ENCODE data around the gene NXN.
"Not testable (repeated sequence)": the region's sequence is repeated elsewhere in the genome, so short reads cannot be mapped to it uniquely, and the experiment has no call there.

NXN gene

GRCh38 chr17:814371-814770 is 165.2 kb downstream of the NXN start:
- DNase-seq: no peak

- DNase-seq: no peak
These were observed 166.9 kb downstream of the NXN start for GRCh38 chr17:812638-813204.

GRCh38 chr17:811051-811784 is 168.4 kb downstream of the NXN start:
- no peak for DNase-seq

- no peak for DNase-seq
These were observed 171.9 kb downstream of the NXN start for GRCh38 chr17:807523-808294.

- DNase-seq: no peak
These were observed 172.6 kb downstream of the NXN start for GRCh38 chr17:806781-807522.

- no peak for DNase-seq
These were observed 173.2 kb downstream of the NXN start for GRCh38 chr17:806346-806745.

GRCh38 chr17:805886-806285 is 173.7 kb downstream of the NXN start:
- DNase-seq: not testable (repeated sequence)

- no peak for DNase-seq
These were observed 174.8 kb downstream of the NXN start for GRCh38 chr17:804541-805435.

GRCh38 chr17:802901-803881 is 176.4 kb downstream of the NXN start:
- DNase-seq: no peak

GRCh38 chr17:802481-802880 is 177.1 kb downstream of the NXN start:
- DNase-seq: no peak

GRCh38 chr17:801660-802059 is 177.9 kb downstream of the NXN start:
- DNase-seq: no peak

- no peak for DNase-seq
These were observed 178.9 kb downstream of the NXN start for GRCh38 chr17:800446-801242.

- no peak for DNase-seq
These were observed 180.3 kb downstream of the NXN start for GRCh38 chr17:799261-799660.

- no peak for DNase-seq
These were observed 181.3 kb downstream of the NXN start for GRCh38 chr17:798246-798645.

GRCh38 chr17:797236-797840 is 182.2 kb downstream of the NXN start:
- DNase-seq: no peak

GRCh38 chr17:796609-797008 is 183.0 kb downstream of the NXN start:
- DNase-seq: no peak

- no peak for DNase-seq
These were observed 183.9 kb downstream of the NXN start for GRCh38 chr17:795721-796120.

GRCh38 chr17:795276-795675 is 184.3 kb downstream of the NXN start:
- DNase-seq: no peak

- peak; percentile 9 for DNase-seq
These were observed 184.7 kb downstream of the NXN start for GRCh38 chr17:794876-795275.

GRCh38 chr17:792277-792676 is 187.3 kb downstream of the NXN start:
- DNase-seq: no peak
